ENCODE results near the gene SPAG16. TPM values are rescaled to one million over a fixed set of nuclear protein-coding genes. Genes with fewer than 3 reads are reported as not detected.

The SPAG16 gene
- total RNA-seq, 1 experiment from 2014 or later, result 21.5 TPM

GRCh38 chr2:213241817-213242216, 42.4 kb upstream of the SPAG16 start:
- BruUV-seq (replicated peaks), result no TSS peak
- POLR2A ChIA-PET, result no interaction called here
- H3K4me3 Mint-ChIP-seq (ENCODE audit: unreplicated experiment), result no peak overlapping the region
- no peak overlapping the region for H3K27ac Mint-ChIP-seq (ENCODE audit: unreplicated experiment)
- CTCF ChIA-PET, result interaction anchor here (0.5 kb wide), 1 partner anchor 306 kb away, joined by 5 read pairs; no protein-coding TSS in a partner anchor
- peaks cover 10% of the 10 kb centered on the region for H3K36me3 Mint-ChIP-seq (ENCODE audit: insufficient read depth, unreplicated experiment)
- Histone ChIP-seq H3K36me3 (ENCODE audit: control insufficient read depth, insufficient read depth, low read length) (no peaks in the 10 kb centered on the region), H3K27me3 (replicated peaks; ENCODE audit: control insufficient read depth, insufficient read depth, low read length) (no peaks in the 10 kb centered on the region), H3K4me1 (peaks cover 41% of the 10 kb centered on the region), H3K9me3 (no peaks in the 10 kb centered on the region), H3K4me3 (ENCODE audit: low read depth, low read length) (no peak overlapping the region)
- H3K9me3 Mint-ChIP-seq (ENCODE audit: unreplicated experiment), result no peaks in the 10 kb centered on the region
- TF ChIP-seq CTCF (IDR thresholded peaks at IDR 0.05; ENCODE audit: insufficient read depth in 1 of 2, low read depth in 1 of 2, low read length in 1 of 2, severe bottlenecking in 1 of 2, unreplicated experiment in 1 of 2), result no peak
- H3K4me1 Mint-ChIP-seq (ENCODE audit: low read depth, unreplicated experiment), result peaks cover 26% of the 10 kb centered on the region
- intact Hi-C loops (cut with micrococcal nuclease; ENCODE audit: unreplicated experiment), result loop anchor here (2.0 kb wide), 1 partner anchor 555 kb away; no protein-coding TSS in a partner anchor
- no peaks in the 10 kb centered on the region for H3K27me3 Mint-ChIP-seq (ENCODE audit: insufficient read depth, unreplicated experiment)
- no peak for DNase-seq

GRCh38 chr2:213242653-213243052, 41.6 kb upstream of the SPAG16 start:
- H3K9me3 ChIP-seq, result no peaks in the 10 kb centered on the region
- CTCF ChIA-PET, result no interaction called here
- Mint-ChIP-seq H3K27ac (ENCODE audit: unreplicated experiment) (no peak overlapping the region), H3K4me1 (ENCODE audit: low read depth, unreplicated experiment) (peaks cover 24% of the 10 kb centered on the region), H3K9me3 (ENCODE audit: unreplicated experiment) (no peaks in the 10 kb centered on the region), H3K4me3 (ENCODE audit: unreplicated experiment) (no peak overlapping the region), H3K36me3 (ENCODE audit: insufficient read depth, unreplicated experiment) (peaks cover 10% of the 10 kb centered on the region), H3K27me3 (ENCODE audit: insufficient read depth, unreplicated experiment) (no peaks in the 10 kb centered on the region)
- no peak for TF ChIP-seq CTCF (IDR thresholded peaks at IDR 0.05; ENCODE audit: insufficient read depth in 1 of 2, low read depth in 1 of 2, low read length in 1 of 2, severe bottlenecking in 1 of 2, unreplicated experiment in 1 of 2)
- intact Hi-C loops (cut with micrococcal nuclease; ENCODE audit: unreplicated experiment), result loop anchor here (2.0 kb wide), 1 partner anchor 556 kb away; no protein-coding TSS in a partner anchor
- BruUV-seq (replicated peaks), result no TSS peak
- H3K27me3 ChIP-seq (replicated peaks; ENCODE audit: control insufficient read depth, insufficient read depth, low read length), result no peaks in the 10 kb centered on the region
- no peaks in the 10 kb centered on the region for H3K36me3 ChIP-seq (ENCODE audit: control insufficient read depth, insufficient read depth, low read length)
- no peak overlapping the region for H3K4me3 ChIP-seq (ENCODE audit: low read depth, low read length)
- POLR2A ChIA-PET, result no interaction called here
- H3K4me1 ChIP-seq, result peaks cover 33% of the 10 kb centered on the region
- DNase-seq, result no peak

GRCh38 chr2:213243189-213244044, 40.8 kb upstream of the SPAG16 start:
- POLR2A ChIA-PET, result no interaction called here
- no TSS peak for BruUV-seq (replicated peaks)
- Mint-ChIP-seq H3K36me3 (ENCODE audit: insufficient read depth, unreplicated experiment) (peaks cover 10% of the 10 kb centered on the region), H3K9me3 (ENCODE audit: unreplicated experiment) (no peaks in the 10 kb centered on the region), H3K4me1 (ENCODE audit: low read depth, unreplicated experiment) (peaks cover 19% of the 10 kb centered on the region), H3K27ac (ENCODE audit: unreplicated experiment) (no peak overlapping the region), H3K27me3 (ENCODE audit: insufficient read depth, unreplicated experiment) (no peaks in the 10 kb centered on the region), H3K4me3 (ENCODE audit: unreplicated experiment) (no peak overlapping the region)
- no peak for TF ChIP-seq CTCF (IDR thresholded peaks at IDR 0.05; ENCODE audit: insufficient read depth in 1 of 2, low read depth in 1 of 2, low read length in 1 of 2, severe bottlenecking in 1 of 2, unreplicated experiment in 1 of 2)
- CTCF ChIA-PET, result no interaction called here
- DNase-seq, result no peak
- Histone ChIP-seq H3K9me3 (no peaks in the 10 kb centered on the region), H3K4me3 (ENCODE audit: low read depth, low read length) (no peak overlapping the region), H3K4me1 (peaks cover 25% of the 10 kb centered on the region), H3K36me3 (ENCODE audit: control insufficient read depth, insufficient read depth, low read length) (no peaks in the 10 kb centered on the region), H3K27me3 (replicated peaks; ENCODE audit: control insufficient read depth, insufficient read depth, low read length) (no peaks in the 10 kb centered on the region)
- intact Hi-C loops (cut with micrococcal nuclease; ENCODE audit: unreplicated experiment), result loop anchor here (2.0 kb wide), 1 partner anchor 557 kb away; no protein-coding TSS in a partner anchor
